HFF-Myc (cell line): ENCODE measurements around the gene PRKCE.
"Not testable (repeated sequence)": the region's sequence is repeated elsewhere in the genome, so short reads cannot be mapped to it uniquely, and the experiment has no call there.

Experiments used
- DNase-seq: peaks from one replicate; pipeline ENCODE4 v3.0.0-alpha.2; 2011; ENCODE audit warnings: low read depth; ENCODE audit errors: extremely low read depth
- H3K4me3 ChIP-seq: replicated peaks from 2 replicates; pipeline ENCODE4 v1.5.1; 2011; ENCODE audit warnings: low read depth, mild to moderate bottlenecking, control low read depth, low read length
- CTCF ChIP-seq: IDR thresholded peaks from 2 replicates; pipeline ENCODE4 v1.5.1; 2012; ENCODE audit warnings: mild to moderate bottlenecking, low read depth, low read length, control low read depth; ENCODE audit errors: missing control alignments

PRKCE gene

GRCh38 chr2:45888641-45889040 is 237.2 kb downstream of the PRKCE start:
- DNase-seq = no peak
- TF ChIP-seq CTCF = no peak
- H3K4me3 ChIP-seq = no peak overlapping the region

- no peak for DNase-seq
- TF ChIP-seq CTCF = no peak
- no peak overlapping the region for H3K4me3 ChIP-seq
These were observed 237.6 kb downstream of the PRKCE start for GRCh38 chr2:45889053-45889452.

GRCh38 chr2:45889620-45890370 is 238.3 kb downstream of the PRKCE start:
- no peak for TF ChIP-seq CTCF
- no peak overlapping the region for H3K4me3 ChIP-seq
- no peak for DNase-seq

GRCh38 chr2:45890371-45890646 is 238.8 kb downstream of the PRKCE start:
- DNase-seq, H3K4me3 ChIP-seq: not testable (repeated sequence)

GRCh38 chr2:45890819-45891218 is 239.3 kb downstream of the PRKCE start:
- no peak for TF ChIP-seq CTCF
- DNase-seq = no peak
- H3K4me3 ChIP-seq = no peak overlapping the region

- no peak for DNase-seq
- H3K4me3 ChIP-seq = no peak overlapping the region
- TF ChIP-seq CTCF = no peak
These were observed 240.4 kb downstream of the PRKCE start for GRCh38 chr2:45891719-45892424.

- TF ChIP-seq CTCF = no peak
- no peak overlapping the region for H3K4me3 ChIP-seq
- no peak for DNase-seq
These were observed 240.9 kb downstream of the PRKCE start for GRCh38 chr2:45892425-45892745.
